ENCODE data around the gene NR2C2.

DNA sequence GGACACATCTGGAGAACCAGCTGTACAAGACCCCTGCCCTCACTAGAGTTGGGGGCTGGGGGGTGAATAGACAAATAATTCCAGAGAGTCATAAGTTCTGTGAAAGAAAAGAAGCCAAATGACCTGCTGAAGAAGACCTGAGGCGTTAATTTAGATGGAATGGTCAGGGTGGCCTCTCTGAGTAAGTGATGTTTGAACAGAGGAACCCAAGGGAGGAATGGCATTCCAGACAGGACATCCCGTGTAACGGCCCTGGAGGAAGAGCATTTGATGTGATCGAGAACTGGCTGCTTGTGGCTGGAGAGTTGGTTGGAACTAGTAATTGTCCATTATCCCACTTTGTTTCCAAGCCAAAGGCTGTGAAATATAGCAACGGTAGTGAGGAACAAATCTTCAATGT, 1.7 kb downstream of the NR2C2 start:
- TF ChIP-seq, protein P1, sequence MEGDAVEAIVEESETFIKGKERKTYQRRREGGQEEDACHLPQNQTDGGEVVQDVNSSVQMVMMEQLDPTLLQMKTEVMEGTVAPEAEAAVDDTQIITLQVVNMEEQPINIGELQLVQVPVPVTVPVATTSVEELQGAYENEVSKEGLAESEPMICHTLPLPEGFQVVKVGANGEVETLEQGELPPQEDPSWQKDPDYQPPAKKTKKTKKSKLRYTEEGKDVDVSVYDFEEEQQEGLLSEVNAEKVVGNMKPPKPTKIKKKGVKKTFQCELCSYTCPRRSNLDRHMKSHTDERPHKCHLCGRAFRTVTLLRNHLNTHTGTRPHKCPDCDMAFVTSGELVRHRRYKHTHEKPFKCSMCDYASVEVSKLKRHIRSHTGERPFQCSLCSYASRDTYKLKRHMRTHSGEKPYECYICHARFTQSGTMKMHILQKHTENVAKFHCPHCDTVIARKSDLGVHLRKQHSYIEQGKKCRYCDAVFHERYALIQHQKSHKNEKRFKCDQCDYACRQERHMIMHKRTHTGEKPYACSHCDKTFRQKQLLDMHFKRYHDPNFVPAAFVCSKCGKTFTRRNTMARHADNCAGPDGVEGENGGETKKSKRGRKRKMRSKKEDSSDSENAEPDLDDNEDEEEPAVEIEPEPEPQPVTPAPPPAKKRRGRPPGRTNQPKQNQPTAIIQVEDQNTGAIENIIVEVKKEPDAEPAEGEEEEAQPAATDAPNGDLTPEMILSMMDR (IDR thresholded peaks at IDR 0.05; ENCODE audit: low read depth, low read length, missing input control) = no peak
- TF ChIP-seq YY1 (IDR thresholded peaks at IDR 0.05) (peak; percentile 24), TAF1 (conservative IDR thresholded peaks at IDR 0.05) (no peak)
